ENCODE measurements around the gene CAPSL. TPM values are rescaled to one million over a fixed set of nuclear protein-coding genes. Genes with fewer than 3 reads are reported as not detected.

CAPSL gene
- total RNA-seq, 2 donors from 2014 or later = not detected

DNA sequence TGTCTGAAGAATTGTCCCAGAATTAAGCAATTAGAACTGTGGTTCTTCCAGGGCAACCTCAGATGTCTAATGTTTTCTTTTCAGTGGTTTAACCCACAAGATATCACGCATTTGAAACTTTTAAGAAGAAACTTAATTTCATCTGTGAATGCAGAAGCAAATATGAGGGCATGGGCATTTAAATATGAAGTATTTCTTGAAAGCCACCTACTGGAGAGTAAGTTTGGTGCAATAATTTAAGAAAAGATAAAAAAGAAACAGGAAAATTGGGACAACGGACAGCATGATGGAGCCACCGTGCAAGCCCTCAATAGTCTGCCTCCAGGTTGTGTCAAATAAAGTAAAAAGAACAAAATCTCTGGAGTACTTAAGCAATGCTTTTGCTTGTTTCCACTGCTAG is 1.2 kb upstream of the CAPSL start:
- H3K4me3 ChIP-seq = no peak overlapping the region
- no peaks in the 10 kb centered on the region for H3K4me1 ChIP-seq
- TF ChIP-seq, protein P1, sequence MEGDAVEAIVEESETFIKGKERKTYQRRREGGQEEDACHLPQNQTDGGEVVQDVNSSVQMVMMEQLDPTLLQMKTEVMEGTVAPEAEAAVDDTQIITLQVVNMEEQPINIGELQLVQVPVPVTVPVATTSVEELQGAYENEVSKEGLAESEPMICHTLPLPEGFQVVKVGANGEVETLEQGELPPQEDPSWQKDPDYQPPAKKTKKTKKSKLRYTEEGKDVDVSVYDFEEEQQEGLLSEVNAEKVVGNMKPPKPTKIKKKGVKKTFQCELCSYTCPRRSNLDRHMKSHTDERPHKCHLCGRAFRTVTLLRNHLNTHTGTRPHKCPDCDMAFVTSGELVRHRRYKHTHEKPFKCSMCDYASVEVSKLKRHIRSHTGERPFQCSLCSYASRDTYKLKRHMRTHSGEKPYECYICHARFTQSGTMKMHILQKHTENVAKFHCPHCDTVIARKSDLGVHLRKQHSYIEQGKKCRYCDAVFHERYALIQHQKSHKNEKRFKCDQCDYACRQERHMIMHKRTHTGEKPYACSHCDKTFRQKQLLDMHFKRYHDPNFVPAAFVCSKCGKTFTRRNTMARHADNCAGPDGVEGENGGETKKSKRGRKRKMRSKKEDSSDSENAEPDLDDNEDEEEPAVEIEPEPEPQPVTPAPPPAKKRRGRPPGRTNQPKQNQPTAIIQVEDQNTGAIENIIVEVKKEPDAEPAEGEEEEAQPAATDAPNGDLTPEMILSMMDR (IDR thresholded peaks at IDR 0.05) = peak in 1 of 2 donors; percentile 13
- no peak for DNase-seq (ENCODE audit: low spot score)
- no peaks in the 10 kb centered on the region for H3K36me3 ChIP-seq
- no peaks in the 10 kb centered on the region for H3K9me3 ChIP-seq
- H3K27me3 ChIP-seq = no peaks in the 10 kb centered on the region
- H3K27ac ChIP-seq = no peak overlapping the region

- H3K27me3 ChIP-seq = no peaks in the 10 kb centered on the region
- H3K9me3 ChIP-seq = no peaks in the 10 kb centered on the region
- TF ChIP-seq, protein P1 (IDR thresholded peaks at IDR 0.05) = peak; percentile 61 to 86
- no peak overlapping the region for H3K4me3 ChIP-seq
- no peaks in the 10 kb centered on the region for H3K36me3 ChIP-seq
- H3K4me1 ChIP-seq = no peaks in the 10 kb centered on the region
- no peak overlapping the region for H3K27ac ChIP-seq
- DNase-seq (ENCODE audit: low spot score) = no peak
Observed at GRCh38 chr5:35926389-35927051, 11.9 kb downstream of the CAPSL start.

DNA sequence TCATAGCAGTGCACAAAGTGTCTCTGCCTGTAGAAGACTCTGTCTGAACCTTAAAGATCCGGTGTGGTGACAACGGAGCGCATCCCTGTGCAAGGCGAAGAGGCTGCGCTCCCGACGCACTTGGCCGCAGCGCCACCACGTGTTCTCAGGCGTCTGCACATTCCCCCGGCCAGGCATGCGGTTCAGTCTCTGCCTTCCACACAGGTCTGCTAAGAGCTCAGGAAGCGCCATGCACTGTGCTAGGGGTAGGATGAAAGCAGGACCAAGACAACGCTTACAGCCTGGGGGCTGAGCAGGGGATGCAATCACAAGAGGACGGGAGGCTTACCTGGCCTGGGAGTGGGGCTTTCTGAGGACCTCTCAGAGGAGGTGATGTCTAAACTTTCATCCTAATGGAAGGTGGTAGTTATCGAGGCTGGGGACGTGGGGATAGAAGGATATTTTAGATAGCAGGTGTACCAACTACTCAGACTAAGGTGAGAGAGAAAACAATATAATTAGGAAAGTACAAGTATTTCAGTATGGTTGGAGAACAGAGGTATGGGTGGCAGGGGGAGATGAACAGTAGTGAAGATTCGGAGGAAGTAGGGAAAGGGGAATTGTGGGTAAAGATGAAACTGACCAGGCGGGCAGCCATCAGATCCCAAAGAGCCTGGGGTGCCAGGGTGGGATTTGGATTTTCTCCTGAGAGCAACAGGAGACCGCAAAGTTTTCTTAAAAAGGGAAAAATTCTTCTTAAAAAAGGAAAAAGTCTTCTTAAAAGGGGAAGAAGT is 13.3 kb downstream of the CAPSL start:
- Histone ChIP-seq H3K9me3 (no peaks in the 10 kb centered on the region), H3K4me3 (no peak overlapping the region), H3K27me3 (no peaks in the 10 kb centered on the region), H3K27ac (no peak overlapping the region), H3K36me3 (no peaks in the 10 kb centered on the region), H3K4me1 (no peaks in the 10 kb centered on the region)
- peak; percentile 59 for DNase-seq (ENCODE audit: low spot score)
- TF ChIP-seq, protein P1 (IDR thresholded peaks at IDR 0.05) = peak; percentile 22 to 72

DNA sequence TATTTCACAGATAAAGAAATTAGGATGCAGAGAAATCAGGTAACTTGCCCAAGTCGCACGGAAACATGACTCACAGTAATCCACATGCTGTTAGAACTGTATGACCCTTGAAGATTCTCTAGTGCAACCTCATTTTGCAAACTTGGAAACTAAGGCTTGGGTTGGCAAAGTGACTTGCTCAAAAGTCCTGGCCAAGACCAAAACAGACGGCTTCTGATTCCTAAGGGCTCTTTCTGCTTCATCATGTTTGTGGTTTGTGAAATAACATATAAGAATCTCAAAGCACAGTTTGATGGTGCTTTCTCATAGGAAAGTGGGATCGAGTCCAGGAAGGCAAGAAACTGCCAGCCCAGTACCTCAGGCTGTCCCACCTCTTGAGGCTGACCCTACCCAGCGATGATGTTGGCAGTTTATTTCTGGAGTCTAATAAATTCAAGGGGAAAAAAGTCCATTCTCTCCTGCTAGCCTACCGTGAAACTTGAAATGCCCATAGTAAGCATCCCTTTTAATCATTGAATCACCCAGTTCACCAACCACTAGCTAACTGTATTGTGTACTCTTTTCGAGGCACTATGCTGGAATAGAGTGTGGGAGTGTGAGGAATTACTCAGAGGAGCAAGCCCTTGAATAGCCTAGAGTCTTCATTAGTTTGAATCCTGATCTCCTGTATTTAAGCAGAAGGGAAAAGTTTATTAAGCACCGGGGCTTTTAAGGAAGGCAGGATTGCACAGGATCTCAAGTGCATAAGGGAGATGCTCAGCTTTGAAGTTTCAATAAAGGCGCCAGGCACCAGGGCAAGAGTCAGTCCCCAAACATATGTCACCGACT is 14.1 kb downstream of the CAPSL start:
- H3K27me3 ChIP-seq = no peaks in the 10 kb centered on the region

DNA sequence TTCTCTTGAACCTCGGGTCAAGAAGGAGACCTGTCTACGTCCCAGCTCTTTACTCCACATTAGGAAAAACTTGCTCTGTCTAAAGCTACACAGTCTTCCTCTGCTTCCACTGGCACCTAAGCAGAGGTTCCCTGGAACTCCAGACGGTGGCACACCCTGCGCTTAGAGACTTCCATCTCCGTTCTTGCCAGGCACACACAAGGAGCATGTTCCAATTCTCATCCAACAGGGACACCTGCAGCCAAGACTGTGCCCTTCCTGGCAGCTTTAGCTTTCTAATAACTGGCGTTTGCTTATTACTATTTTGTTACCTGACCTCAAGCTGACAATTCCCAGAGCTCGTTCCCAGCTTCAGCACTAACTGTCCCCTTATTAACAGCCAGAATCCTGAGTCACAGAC is 16.0 kb downstream of the CAPSL start:
- Histone ChIP-seq H3K9me3 (no peaks in the 10 kb centered on the region), H3K4me1 (no peaks in the 10 kb centered on the region), H3K4me3 (no peak overlapping the region), H3K27ac (no peak overlapping the region), H3K36me3 (no peaks in the 10 kb centered on the region), H3K27me3 (no peaks in the 10 kb centered on the region)
- DNase-seq (ENCODE audit: low spot score) = no peak
- TF ChIP-seq, protein P1 (IDR thresholded peaks at IDR 0.05) = no peak

More for the DNA sequence above, 14.1 kb downstream of the CAPSL start:
- H3K36me3 ChIP-seq = no peaks in the 10 kb centered on the region
- no peak overlapping the region for H3K27ac ChIP-seq
- H3K4me3 ChIP-seq = no peak overlapping the region
- no peaks in the 10 kb centered on the region for H3K9me3 ChIP-seq
- TF ChIP-seq, protein P1 (IDR thresholded peaks at IDR 0.05) = no peak
- no peaks in the 10 kb centered on the region for H3K4me1 ChIP-seq
- no peak for DNase-seq (ENCODE audit: low spot score)
